SH-SY5Y (cell line): Measurements from ENCODE around the gene PTPRC.

Experiments
- GATA2 ChIP-seq: IDR thresholded peaks from 2 replicates; pipeline ENCODE4 v1.6.1; 2011; ENCODE audit warnings: mild to moderate bottlenecking, low read depth, low read length
- GATA3 ChIP-seq: IDR thresholded peaks from 2 replicates; pipeline ENCODE4 v1.6.1; 2011; ENCODE audit warnings: low read depth, mild to moderate bottlenecking, low read length, moderate library complexity

- TF ChIP-seq GATA2: no peak
- no peak for TF ChIP-seq GATA3
Measured at GRCh38 chr1:198681252-198681651, 42.4 kb downstream of the PTPRC start.
